H9 (cell line): Measurements from ENCODE around the gene CFAP100. TPM values are rescaled to one million over a fixed set of nuclear protein-coding genes. Genes with fewer than 3 reads are reported as not detected.

Experiments
- DNase-seq: peaks from one replicate; pipeline ENCODE4 v3.0.0-alpha.2; 2017
- H2AFZ ChIP-seq: one replicate; pipeline ENCODE4 v1.6.1; 2013; ENCODE audit warnings: mild to moderate bottlenecking, low read length, control low read depth, moderate library complexity
- H2AK5ac ChIP-seq: 2 replicates; pipeline ENCODE4 v1.6.1; 2013; ENCODE audit warnings: low read length, control low read depth, mixed read lengths; ENCODE audit not compliant: insufficient read length
- H2BK120ac ChIP-seq: one replicate; pipeline ENCODE4 v1.6.1; 2013; ENCODE audit warnings: low read depth, mild to moderate bottlenecking, low read length, control low read depth, inconsistent platforms; ENCODE audit not compliant: poor library complexity, severe bottlenecking
- H2BK12ac ChIP-seq: 2 replicates; pipeline ENCODE4 v1.6.1; 2013; ENCODE audit warnings: low read length, control low read depth, mixed read lengths, low read depth; ENCODE audit not compliant: insufficient read length
- H2BK15ac ChIP-seq: 2 replicates; pipeline ENCODE4 v1.6.1; 2013; ENCODE audit warnings: low read depth, low read length, control low read depth
- H2BK20ac ChIP-seq: one replicate; pipeline ENCODE4 v1.6.1; 2013; ENCODE audit warnings: low read depth, mild to moderate bottlenecking, low read length, control low read depth, inconsistent platforms; ENCODE audit not compliant: poor library complexity, severe bottlenecking
- H2BK5ac ChIP-seq: 2 replicates; pipeline ENCODE4 v1.6.1; 2013; ENCODE audit warnings: low read length, control low read depth, mixed read lengths; ENCODE audit not compliant: insufficient read length
- H3K14ac ChIP-seq: 2 replicates; pipeline ENCODE4 v1.6.1; 2013; ENCODE audit warnings: low read length, control low read depth; ENCODE audit not compliant: insufficient read depth
- H3K18ac ChIP-seq: 2 replicates; pipeline ENCODE4 v1.6.1; 2013; ENCODE audit warnings: low read depth, mild to moderate bottlenecking, mixed read lengths, low read length, control low read depth; ENCODE audit not compliant: insufficient read length
- H3K23ac ChIP-seq: 2 replicates; pipeline ENCODE4 v1.6.1; 2013; ENCODE audit warnings: low read length, control low read depth, mixed read lengths, low read depth; ENCODE audit not compliant: insufficient read length
- H3K23me2 ChIP-seq: 2 replicates; pipeline ENCODE4 v1.6.1; 2013; ENCODE audit warnings: low read depth, mild to moderate bottlenecking, mixed read lengths, low read length, control low read depth; ENCODE audit not compliant: insufficient read length, poor library complexity, severe bottlenecking
- H3K27ac ChIP-seq: 2 replicates; pipeline ENCODE4 v1.5.1; 2013; ENCODE audit warnings: low read length, control low read depth, mixed read lengths, low read depth; ENCODE audit not compliant: insufficient read length
- H3K27me3 ChIP-seq: 2 replicates; pipeline ENCODE4 v1.6.1; 2013; ENCODE audit warnings: low read length, control low read depth, inconsistent platforms; ENCODE audit not compliant: insufficient read depth
- H3K4ac ChIP-seq: 2 replicates; pipeline ENCODE4 v1.6.1; 2013; ENCODE audit warnings: low read depth, mild to moderate bottlenecking, control low read depth, inconsistent platforms, low read length, moderate library complexity
- H3K4me1 ChIP-seq: 2 replicates; pipeline ENCODE4 v1.6.1; 2013; ENCODE audit warnings: low read length, control low read depth, inconsistent platforms; ENCODE audit not compliant: insufficient read depth
- H3K4me2 ChIP-seq: 2 replicates; pipeline ENCODE4 v1.6.1; 2013; ENCODE audit warnings: low read length, control low read depth, mixed read lengths; ENCODE audit not compliant: insufficient read length, insufficient read depth
- H3K56ac ChIP-seq: 2 replicates; pipeline ENCODE4 v1.6.1; 2013; ENCODE audit warnings: low read depth, mild to moderate bottlenecking, mixed read lengths, low read length, control low read depth; ENCODE audit not compliant: insufficient read length
- H3K79me1 ChIP-seq: 2 replicates; pipeline ENCODE4 v1.6.1; 2013; ENCODE audit warnings: low read depth, mild to moderate bottlenecking, moderate library complexity, low read length, control low read depth, inconsistent platforms; ENCODE audit not compliant: insufficient read depth, poor library complexity, severe bottlenecking
- H3K79me2 ChIP-seq: 2 replicates; pipeline ENCODE4 v1.6.1; 2013; ENCODE audit warnings: low read length, control low read depth, inconsistent platforms; ENCODE audit not compliant: insufficient read depth
- H3K9ac ChIP-seq: 2 replicates; pipeline ENCODE4 v1.6.1; 2013; ENCODE audit warnings: low read length, control low read depth, mixed read lengths; ENCODE audit not compliant: insufficient read length; ENCODE audit errors: extremely low read depth
- H3K9me3 ChIP-seq: one replicate; pipeline ENCODE4 v1.6.1; 2013; ENCODE audit warnings: low read depth, low read length, inconsistent platforms; ENCODE audit not compliant: control insufficient read depth
- H3T11ph ChIP-seq: one replicate; pipeline ENCODE4 v1.6.1; 2013; ENCODE audit warnings: mild to moderate bottlenecking, low read length, control low read depth, inconsistent platforms
- H4K20me1 ChIP-seq: one replicate; pipeline ENCODE4 v1.6.1; 2013; ENCODE audit not compliant: control insufficient read depth, insufficient read length, insufficient read depth
- H4K5ac ChIP-seq: 2 replicates; pipeline ENCODE4 v1.6.1; 2013; ENCODE audit warnings: low read depth, mild to moderate bottlenecking, mixed read lengths, low read length, control low read depth; ENCODE audit not compliant: insufficient read length
- H4K8ac ChIP-seq: replicated peaks from 2 replicates; pipeline ENCODE4 v1.6.1; 2013; ENCODE audit warnings: low read length, control low read depth, mixed read lengths, low read depth; ENCODE audit not compliant: insufficient read length
- H4K91ac ChIP-seq: 2 replicates; pipeline ENCODE4 v1.6.1; 2013; ENCODE audit warnings: low read depth, mild to moderate bottlenecking, moderate library complexity, mixed read lengths, low read length, control low read depth; ENCODE audit not compliant: insufficient read length
- H3K27ac Mint-ChIP-seq, 3 experiments: 2 replicates in 2 of 3; 3 replicates in 1 of 3; pipeline ENCODE4 v1.8.0; 2020 to 2021; ENCODE audit warnings: mixed read lengths in 3 of 3, mild to moderate bottlenecking in 1 of 3, moderate library complexity in 1 of 3
- H3K27me3 Mint-ChIP-seq: 2 replicates; pipeline ENCODE4 v1.8.0; 2021; ENCODE audit warnings: low read depth, mild to moderate bottlenecking, moderate library complexity, mixed read lengths
- H3K36me3 Mint-ChIP-seq, 3 experiments: 2 replicates in 2 of 3; 3 replicates in 1 of 3; pipeline ENCODE4 v1.8.0; 2020 to 2021; ENCODE audit warnings: low read depth in 3 of 3, mixed read lengths in 3 of 3; ENCODE audit not compliant: insufficient read depth in 1 of 3
- H3K4me1 Mint-ChIP-seq, 2 experiments: 2 replicates each; pipeline ENCODE4 v1.8.0; 2020; ENCODE audit warnings: mixed read lengths in 2 of 2
- H3K4me3 Mint-ChIP-seq, 2 experiments: 2 replicates in 1 of 2; 3 replicates in 1 of 2; pipeline ENCODE4 v1.8.0; 2020 to 2021; ENCODE audit warnings: mild to moderate bottlenecking in 2 of 2, mixed read lengths in 2 of 2, moderate library complexity in 1 of 2
- H3K9me3 Mint-ChIP-seq, 2 experiments: 2 replicates in 1 of 2; 3 replicates in 1 of 2; pipeline ENCODE4 v1.8.0; 2020; ENCODE audit warnings: mild to moderate bottlenecking in 2 of 2, mixed read lengths in 2 of 2, moderate library complexity in 1 of 2
- WGBS: extraction: QIAGEN DNeasy Blood & Tissue Kit; methylation state at CpG from one replicate; pipeline ENCODE4 v1.1.7; 2013; ENCODE audit warnings: missing lambda C conversion rate, low lambda C conversion rate, mixed read lengths; ENCODE audit not compliant: insufficient read length; ENCODE audit errors: extremely low coverage; 5-methylcytosine and 5-hydroxymethylcytosine counted together
- total RNA-seq: library from RNA; stranded (reverse); gene quantifications from 2 replicates; pipeline ENCODE4 v1.2.1, GENCODE V29; 2021
- TF ChIP-seq, protein P1 (sequence below): fragments of 200-600 bp; sonication (generic); conservative IDR thresholded peaks from 3 replicates; pipeline ENCODE4 v1.8.0; 2021; ENCODE audit warnings: antibody characterized with exemption, mild to moderate bottlenecking

Gene CFAP100
- total RNA-seq, 1 experiment from 2014 or later: 0.44 TPM

DNA sequence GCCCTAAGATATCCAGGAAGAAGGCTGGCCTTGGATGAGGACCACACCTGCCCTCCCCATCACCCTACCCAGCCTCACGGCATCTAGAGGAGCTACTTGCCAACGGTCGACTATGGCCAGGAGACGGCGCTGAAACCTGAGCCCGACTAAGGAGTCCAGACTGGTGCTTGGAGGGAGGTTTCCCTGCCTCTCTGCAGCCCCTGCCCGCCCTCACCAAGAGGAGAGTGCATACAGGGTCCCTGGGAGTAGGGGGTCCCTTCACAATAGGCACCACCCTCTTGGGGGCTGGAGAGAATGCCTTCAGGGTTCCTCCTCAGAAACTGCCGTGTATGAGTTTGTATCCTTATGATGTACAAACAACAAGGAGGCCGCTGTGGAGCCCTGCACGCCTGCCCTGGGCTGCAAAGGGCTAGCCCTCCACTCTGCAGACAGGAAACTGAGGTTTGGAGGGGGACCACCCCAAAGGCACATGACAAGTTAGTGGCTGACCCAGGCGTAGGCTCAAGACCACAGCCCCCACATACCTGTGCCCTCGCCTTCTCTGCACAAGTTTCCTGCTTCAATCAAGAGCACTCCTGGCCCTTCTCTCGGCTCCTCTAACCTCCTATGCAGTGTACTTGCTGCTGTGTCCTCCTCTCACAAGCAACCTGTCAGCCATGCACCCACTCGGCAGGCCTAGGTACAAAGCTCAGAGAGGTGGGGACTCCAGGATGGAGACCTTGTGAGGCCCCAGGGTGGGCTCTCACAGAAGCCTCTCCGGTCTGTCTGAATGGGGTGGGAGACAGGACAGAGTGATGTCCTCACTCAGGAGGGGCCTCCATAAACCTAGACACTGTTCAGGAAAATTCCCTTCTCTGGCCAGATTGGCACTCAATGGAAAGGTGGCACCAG lies 44.9 kb upstream of the CFAP100 start:
- H2AFZ ChIP-seq: no peak overlapping the region
- H3K79me2 ChIP-seq: no peaks in the 10 kb centered on the region
- H3K14ac ChIP-seq: no peak overlapping the region
- TF ChIP-seq, protein P1, sequence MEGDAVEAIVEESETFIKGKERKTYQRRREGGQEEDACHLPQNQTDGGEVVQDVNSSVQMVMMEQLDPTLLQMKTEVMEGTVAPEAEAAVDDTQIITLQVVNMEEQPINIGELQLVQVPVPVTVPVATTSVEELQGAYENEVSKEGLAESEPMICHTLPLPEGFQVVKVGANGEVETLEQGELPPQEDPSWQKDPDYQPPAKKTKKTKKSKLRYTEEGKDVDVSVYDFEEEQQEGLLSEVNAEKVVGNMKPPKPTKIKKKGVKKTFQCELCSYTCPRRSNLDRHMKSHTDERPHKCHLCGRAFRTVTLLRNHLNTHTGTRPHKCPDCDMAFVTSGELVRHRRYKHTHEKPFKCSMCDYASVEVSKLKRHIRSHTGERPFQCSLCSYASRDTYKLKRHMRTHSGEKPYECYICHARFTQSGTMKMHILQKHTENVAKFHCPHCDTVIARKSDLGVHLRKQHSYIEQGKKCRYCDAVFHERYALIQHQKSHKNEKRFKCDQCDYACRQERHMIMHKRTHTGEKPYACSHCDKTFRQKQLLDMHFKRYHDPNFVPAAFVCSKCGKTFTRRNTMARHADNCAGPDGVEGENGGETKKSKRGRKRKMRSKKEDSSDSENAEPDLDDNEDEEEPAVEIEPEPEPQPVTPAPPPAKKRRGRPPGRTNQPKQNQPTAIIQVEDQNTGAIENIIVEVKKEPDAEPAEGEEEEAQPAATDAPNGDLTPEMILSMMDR: no peak
- Mint-ChIP-seq H3K27ac (no peak overlapping the region), H3K4me1 (peaks cover 0 to 3% of the 10 kb centered on the region in 2 experiments; a peak in 1 of 4 replicates), H3K27me3 (no peaks in the 10 kb centered on the region; the same call in 1 of the 2 replicates), H3K9me3 (no peaks in the 10 kb centered on the region), H3K4me3 (no peak overlapping the region), H3K36me3 (peaks cover 8 to 23% (median 11%) of the 10 kb centered on the region in 3 experiments; a peak in 6 of 7 replicates)
- no peak overlapping the region for H2BK15ac ChIP-seq
- no peak overlapping the region for H2BK20ac ChIP-seq
- no peak overlapping the region for H4K8ac ChIP-seq
- no peak overlapping the region for H3K18ac ChIP-seq
- H2AK5ac ChIP-seq: no peak overlapping the region
- H4K91ac ChIP-seq: no peak overlapping the region
- H3K56ac ChIP-seq: no peak overlapping the region
- no peak overlapping the region for H3K9ac ChIP-seq
- no peak overlapping the region for H3K27ac ChIP-seq
- no peak overlapping the region for H3K4ac ChIP-seq
- no peak overlapping the region for H4K5ac ChIP-seq
- no peak overlapping the region for H3T11ph ChIP-seq
- no peaks in the 10 kb centered on the region for H3K27me3 ChIP-seq
- H4K20me1 ChIP-seq: no peaks in the 10 kb centered on the region
- no peak overlapping the region for H3K4me2 ChIP-seq
- no peak for DNase-seq
- H3K4me1 ChIP-seq: no peaks in the 10 kb centered on the region
- H2BK12ac ChIP-seq: no peak overlapping the region
- H2BK5ac ChIP-seq: no peak overlapping the region
- H3K9me3 ChIP-seq: no peaks in the 10 kb centered on the region
- no peak overlapping the region for H2BK120ac ChIP-seq
- H3K79me1 ChIP-seq: no peaks in the 10 kb centered on the region
- no CpG with 5 or more reads among the region's 15 CpGs for WGBS
- H3K23me2 ChIP-seq: no peaks in the 10 kb centered on the region
- no peak overlapping the region for H3K23ac ChIP-seq
